Prostate gland (tissue), 2 donors: ENCODE results near the gene CTBP2.
"Not testable (repeated sequence)": the region's sequence is repeated elsewhere in the genome, so short reads cannot be mapped to it uniquely, and the experiment has no call there.

Source experiments
- POLR2A ChIP-seq: fragments of 450-650 bp; IDR thresholded peaks from one replicate; pipeline ENCODE4 v1.6.1; 2016; ENCODE audit warnings: antibody characterized with exemption, mild to moderate bottlenecking
- POLR2AphosphoS5 ChIP-seq: sonication (generic); formaldehyde crosslinking; IDR thresholded peaks from one replicate; pipeline ENCODE4 v1.6.1; 2017; ENCODE audit warnings: antibody characterized with exemption
- TF ChIP-seq, protein P1 (sequence below), 4 experiments: fragments of 200-600 bp in 2 of 4; fragments of 450-650 bp in 2 of 4; sonication (generic) in 2 of 4; IDR thresholded peaks; 1 replicate in 3 of 4; 2 replicates in 1 of 4; pipeline ENCODE4 v1.5.1; 2016 to 2019; ENCODE audit warnings: antibody characterized with exemption in 4 of 4, mild to moderate bottlenecking in 2 of 4, moderate library complexity in 2 of 4

DNA sequence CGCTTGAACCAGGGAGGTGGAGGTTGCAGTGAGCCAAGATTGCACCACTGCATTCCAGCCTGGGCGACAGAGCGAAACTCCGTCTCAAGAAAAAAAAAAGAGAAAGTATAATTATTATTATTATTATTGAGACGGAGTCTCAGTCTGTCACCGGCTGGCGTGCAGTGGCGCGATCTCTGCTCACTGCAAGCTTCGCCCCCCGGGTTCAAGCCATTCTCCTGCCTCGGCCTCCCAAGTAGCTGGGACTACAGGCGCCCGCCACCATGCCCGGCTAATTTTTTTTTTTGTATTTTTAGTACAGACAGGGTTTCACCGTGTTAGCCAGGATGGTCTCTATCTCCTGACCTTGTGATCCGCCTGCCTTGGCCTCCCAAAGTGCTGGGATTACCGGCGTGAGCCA lies 2.9 kb upstream of the CTBP2 start:
- TF ChIP-seq, protein P1, sequence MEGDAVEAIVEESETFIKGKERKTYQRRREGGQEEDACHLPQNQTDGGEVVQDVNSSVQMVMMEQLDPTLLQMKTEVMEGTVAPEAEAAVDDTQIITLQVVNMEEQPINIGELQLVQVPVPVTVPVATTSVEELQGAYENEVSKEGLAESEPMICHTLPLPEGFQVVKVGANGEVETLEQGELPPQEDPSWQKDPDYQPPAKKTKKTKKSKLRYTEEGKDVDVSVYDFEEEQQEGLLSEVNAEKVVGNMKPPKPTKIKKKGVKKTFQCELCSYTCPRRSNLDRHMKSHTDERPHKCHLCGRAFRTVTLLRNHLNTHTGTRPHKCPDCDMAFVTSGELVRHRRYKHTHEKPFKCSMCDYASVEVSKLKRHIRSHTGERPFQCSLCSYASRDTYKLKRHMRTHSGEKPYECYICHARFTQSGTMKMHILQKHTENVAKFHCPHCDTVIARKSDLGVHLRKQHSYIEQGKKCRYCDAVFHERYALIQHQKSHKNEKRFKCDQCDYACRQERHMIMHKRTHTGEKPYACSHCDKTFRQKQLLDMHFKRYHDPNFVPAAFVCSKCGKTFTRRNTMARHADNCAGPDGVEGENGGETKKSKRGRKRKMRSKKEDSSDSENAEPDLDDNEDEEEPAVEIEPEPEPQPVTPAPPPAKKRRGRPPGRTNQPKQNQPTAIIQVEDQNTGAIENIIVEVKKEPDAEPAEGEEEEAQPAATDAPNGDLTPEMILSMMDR (IDR thresholded peaks at IDR 0.05): not testable (repeated sequence)
- TF ChIP-seq POLR2A, POLR2AphosphoS5: not testable (repeated sequence)
